Fibroblast of pulmonary artery (primary cell): Measurements from ENCODE around the gene FAM120B.
"Not testable (repeated sequence)": the region's sequence is repeated elsewhere in the genome, so short reads cannot be mapped to it uniquely, and the experiment has no call there.

Source experiments
- DNase-seq: peaks from one replicate; pipeline ENCODE4 v3.0.0-alpha.2; 2010; ENCODE audit warnings: low read depth
- H3K4me3 ChIP-seq: replicated peaks from 2 replicates; pipeline ENCODE4 v1.5.1; 2011; ENCODE audit warnings: low read depth, mild to moderate bottlenecking, control low read depth, low read length, moderate library complexity
- TF ChIP-seq, protein P1 (sequence below): IDR thresholded peaks from 2 replicates; pipeline ENCODE4 v1.5.1; 2011; ENCODE audit warnings: mild to moderate bottlenecking, control low read depth, low read length, inconsistent platforms; ENCODE audit errors: missing control alignments

The FAM120B gene

DNA sequence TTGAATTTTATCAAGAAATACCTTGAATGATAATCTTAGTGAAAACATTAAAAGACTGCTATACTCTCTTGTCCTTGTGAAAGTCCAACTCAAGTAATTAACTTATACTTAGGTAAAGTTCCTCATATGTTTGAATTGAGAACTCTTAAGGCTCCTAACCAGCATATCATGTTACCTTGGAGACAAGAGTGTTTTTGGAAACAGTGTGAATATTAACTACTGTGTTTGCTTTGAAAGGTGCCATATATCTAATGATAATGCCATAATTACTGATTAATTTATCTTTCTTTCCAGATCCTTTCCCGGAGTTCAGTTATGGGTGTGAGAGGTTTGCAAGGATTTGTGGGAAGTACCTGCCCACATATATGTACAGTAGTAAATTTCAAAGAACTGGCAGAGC is 10.5 kb downstream of the FAM120B start:
- TF ChIP-seq, protein P1, sequence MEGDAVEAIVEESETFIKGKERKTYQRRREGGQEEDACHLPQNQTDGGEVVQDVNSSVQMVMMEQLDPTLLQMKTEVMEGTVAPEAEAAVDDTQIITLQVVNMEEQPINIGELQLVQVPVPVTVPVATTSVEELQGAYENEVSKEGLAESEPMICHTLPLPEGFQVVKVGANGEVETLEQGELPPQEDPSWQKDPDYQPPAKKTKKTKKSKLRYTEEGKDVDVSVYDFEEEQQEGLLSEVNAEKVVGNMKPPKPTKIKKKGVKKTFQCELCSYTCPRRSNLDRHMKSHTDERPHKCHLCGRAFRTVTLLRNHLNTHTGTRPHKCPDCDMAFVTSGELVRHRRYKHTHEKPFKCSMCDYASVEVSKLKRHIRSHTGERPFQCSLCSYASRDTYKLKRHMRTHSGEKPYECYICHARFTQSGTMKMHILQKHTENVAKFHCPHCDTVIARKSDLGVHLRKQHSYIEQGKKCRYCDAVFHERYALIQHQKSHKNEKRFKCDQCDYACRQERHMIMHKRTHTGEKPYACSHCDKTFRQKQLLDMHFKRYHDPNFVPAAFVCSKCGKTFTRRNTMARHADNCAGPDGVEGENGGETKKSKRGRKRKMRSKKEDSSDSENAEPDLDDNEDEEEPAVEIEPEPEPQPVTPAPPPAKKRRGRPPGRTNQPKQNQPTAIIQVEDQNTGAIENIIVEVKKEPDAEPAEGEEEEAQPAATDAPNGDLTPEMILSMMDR, result no peak
- no peak overlapping the region for H3K4me3 ChIP-seq
- DNase-seq, result no peak

DNA sequence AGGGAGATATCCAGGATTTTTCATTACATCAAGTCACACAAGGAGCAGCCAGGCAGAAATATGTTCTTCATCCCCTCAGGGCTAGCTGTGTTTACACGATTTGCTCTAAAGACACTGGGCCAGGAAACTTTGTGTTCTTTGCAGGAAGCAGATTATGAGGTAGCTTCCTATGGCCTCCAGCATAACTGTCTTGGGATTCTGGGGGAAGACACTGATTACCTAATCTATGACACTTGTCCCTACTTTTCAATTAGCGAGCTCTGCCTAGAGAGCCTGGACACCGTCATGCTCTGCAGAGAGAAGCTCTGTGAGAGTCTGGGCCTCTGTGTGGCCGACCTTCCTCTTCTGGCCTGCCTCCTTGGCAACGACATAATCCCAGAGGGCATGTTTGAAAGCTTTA is 11.2 kb downstream of the FAM120B start:
- TF ChIP-seq, protein P1, result no peak
- DNase-seq, result no peak
- H3K4me3 ChIP-seq, result no peak overlapping the region

DNA sequence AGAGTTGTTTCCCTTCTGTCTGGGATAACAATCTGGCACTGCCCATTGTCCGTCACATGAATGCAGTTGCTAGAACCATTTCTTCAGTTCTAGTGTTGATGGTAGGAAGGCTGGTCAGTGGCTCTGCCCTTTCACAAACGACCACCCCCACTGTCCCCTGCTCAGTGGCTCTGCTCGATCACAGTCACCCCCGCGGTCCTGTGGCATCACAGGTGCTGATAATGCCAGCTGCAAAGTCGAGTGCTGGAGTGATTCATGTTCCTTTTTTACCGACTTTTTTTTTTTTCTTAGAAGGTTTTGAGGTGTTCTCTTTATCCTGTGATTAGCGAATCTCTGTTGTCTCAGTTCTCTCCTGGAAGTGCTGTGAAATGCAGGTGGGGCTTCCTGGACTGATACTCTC is 22.8 kb downstream of the FAM120B start:
- TF ChIP-seq, protein P1, result no peak
- H3K4me3 ChIP-seq, result no peak overlapping the region
- no peak for DNase-seq

DNA sequence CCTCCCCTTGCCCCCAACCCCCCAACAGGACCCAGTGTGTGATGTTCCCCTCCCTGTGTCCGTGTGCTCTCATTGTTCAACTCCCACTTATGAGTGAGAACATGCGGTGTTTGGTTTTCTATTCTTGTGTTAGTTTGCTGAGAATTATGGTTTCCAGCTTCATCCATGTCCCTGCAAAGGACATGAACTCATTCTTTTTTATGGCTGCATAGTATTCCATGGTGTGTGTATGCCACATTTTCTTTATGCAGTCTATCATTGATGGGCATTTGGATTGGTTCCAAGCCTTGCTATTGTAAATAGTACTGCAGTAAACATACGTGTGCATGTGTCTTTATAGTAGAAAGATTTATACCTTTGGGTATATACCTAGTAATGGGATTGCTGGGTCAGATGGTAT is 28.6 kb downstream of the FAM120B start:
- DNase-seq, H3K4me3 ChIP-seq: not testable (repeated sequence)

DNA sequence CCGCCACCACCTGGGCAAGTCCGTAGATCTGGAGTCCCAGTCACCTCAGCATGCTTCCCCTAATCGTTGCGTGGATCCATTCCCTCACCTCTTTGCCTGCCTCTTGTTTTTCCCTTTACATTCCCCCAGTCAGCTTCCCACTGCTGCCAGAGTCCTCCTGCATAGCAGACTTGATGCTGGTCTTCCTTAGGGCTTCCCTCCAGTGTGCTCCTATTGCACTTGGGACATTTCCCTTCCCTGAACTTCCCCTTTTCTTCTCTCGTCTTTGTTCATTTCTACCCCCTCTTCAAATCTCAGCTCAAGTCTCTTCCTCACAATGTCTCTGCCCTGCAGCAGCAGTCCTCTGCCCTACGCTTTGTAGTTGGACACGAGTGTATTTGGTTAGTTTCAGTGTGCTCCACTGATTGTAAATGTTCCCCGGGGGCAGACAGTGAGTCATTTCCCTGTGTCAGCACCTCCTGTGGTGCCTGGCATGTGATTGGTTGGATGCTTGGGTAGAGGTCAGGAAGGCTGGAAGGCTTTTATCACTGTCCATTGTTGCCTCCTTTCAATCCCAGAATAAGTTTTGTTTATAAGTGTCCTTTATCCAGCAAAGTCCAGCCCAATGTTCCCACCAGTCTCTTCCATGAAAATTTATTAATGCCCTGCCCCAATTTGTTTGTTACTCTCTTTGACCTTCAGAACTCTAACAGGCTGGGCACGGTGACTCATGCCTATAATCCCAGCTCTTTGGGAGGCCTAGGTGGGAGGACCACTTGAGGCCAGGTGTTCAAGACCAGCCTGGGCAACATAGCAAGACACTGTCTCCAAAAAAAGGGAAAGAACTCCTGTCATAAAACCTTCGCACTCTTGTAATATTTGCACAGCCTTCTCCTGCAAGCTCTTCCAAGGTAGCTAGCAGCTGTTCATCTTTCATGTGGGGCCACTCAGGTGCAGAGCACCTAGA is 38.3 kb downstream of the FAM120B start:
- TF ChIP-seq, protein P1, result no peak
- no peak overlapping the region for H3K4me3 ChIP-seq
- DNase-seq, result peak; percentile 84

DNA sequence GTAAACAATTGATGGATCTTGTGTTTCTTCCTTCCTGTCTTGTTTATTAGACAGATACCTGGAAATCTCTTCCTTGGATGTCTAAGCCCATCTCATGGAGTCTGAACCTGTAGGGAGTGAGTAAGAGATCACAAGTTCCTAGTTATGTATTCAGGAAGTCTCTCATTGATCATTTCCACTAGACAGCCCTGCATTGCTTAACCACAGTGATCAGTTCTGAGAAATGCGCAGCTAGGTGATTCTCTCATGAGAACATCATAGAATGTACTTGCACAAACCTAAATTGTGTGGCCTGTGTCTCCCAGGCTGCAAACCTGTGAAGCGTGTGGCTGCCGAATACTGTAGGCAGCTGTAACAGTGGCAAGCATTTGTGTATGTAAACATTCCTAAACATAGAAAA is 39.1 kb downstream of the FAM120B start:
- DNase-seq, result peak; percentile 7
- TF ChIP-seq, protein P1, result no peak

DNA sequence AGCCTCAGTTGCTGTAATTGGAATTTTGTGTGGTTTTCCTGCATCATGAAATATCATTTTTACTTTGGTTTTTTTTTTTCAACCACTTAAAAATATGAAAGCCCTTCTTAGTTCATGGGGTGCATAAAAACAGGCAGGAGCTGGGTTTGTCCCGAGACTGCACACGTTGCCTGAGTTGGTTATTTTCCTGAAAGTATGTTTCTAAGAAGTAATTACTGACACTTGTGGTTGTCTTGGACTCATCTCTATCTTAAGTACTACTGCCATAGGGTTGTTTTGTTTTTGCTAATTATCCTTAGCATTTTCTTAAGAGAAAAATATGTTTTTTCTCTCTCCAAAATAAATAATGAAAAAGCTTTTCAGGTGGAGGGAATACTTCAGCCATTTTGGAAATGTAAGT is 40.1 kb downstream of the FAM120B start:
- no peak for DNase-seq
- no peak overlapping the region for H3K4me3 ChIP-seq
- TF ChIP-seq, protein P1, result no peak

More for the DNA sequence above, 39.1 kb downstream of the FAM120B start:
- H3K4me3 ChIP-seq, result no peak overlapping the region
